ENCODE measurements around the gene ARGLU1.

The ARGLU1 gene

DNA sequence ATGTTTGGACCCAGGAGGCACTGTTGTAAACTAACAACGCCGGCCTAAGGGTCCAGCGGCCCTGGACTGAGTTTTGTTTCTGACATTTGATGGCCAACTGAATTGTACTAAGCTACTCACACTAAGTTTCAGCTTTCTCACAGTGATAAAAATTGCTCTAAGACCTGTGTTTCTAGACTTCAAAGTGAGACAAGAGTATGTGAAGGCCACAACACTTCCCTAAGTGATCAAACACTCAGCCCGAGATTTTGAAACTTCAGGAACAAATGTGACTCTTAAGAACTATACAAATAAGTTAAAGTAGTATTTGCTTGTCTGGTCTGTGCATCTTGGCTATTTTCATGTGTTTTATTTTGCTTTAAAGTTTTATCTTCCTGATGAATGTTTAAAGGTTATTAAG is 62.6 kb downstream of the ARGLU1 start:
- H3K4me3 ChIP-seq (replicated peaks; ENCODE audit: low read depth, low read length): no peak overlapping the region
- no peak for DNase-seq (ENCODE audit: extremely low read depth, insufficient read length)
- H3K27me3 ChIP-seq (replicated peaks; ENCODE audit: control insufficient read depth, insufficient read depth, low read length): no peaks in the 10 kb centered on the region
- TF ChIP-seq, protein P1, sequence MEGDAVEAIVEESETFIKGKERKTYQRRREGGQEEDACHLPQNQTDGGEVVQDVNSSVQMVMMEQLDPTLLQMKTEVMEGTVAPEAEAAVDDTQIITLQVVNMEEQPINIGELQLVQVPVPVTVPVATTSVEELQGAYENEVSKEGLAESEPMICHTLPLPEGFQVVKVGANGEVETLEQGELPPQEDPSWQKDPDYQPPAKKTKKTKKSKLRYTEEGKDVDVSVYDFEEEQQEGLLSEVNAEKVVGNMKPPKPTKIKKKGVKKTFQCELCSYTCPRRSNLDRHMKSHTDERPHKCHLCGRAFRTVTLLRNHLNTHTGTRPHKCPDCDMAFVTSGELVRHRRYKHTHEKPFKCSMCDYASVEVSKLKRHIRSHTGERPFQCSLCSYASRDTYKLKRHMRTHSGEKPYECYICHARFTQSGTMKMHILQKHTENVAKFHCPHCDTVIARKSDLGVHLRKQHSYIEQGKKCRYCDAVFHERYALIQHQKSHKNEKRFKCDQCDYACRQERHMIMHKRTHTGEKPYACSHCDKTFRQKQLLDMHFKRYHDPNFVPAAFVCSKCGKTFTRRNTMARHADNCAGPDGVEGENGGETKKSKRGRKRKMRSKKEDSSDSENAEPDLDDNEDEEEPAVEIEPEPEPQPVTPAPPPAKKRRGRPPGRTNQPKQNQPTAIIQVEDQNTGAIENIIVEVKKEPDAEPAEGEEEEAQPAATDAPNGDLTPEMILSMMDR (IDR thresholded peaks at IDR 0.05; ENCODE audit: insufficient read depth, low read length, poor library complexity, severe bottlenecking): no peak
- no peaks in the 10 kb centered on the region for H3K36me3 ChIP-seq (ENCODE audit: control insufficient read depth, insufficient read depth, low read length)

DNA sequence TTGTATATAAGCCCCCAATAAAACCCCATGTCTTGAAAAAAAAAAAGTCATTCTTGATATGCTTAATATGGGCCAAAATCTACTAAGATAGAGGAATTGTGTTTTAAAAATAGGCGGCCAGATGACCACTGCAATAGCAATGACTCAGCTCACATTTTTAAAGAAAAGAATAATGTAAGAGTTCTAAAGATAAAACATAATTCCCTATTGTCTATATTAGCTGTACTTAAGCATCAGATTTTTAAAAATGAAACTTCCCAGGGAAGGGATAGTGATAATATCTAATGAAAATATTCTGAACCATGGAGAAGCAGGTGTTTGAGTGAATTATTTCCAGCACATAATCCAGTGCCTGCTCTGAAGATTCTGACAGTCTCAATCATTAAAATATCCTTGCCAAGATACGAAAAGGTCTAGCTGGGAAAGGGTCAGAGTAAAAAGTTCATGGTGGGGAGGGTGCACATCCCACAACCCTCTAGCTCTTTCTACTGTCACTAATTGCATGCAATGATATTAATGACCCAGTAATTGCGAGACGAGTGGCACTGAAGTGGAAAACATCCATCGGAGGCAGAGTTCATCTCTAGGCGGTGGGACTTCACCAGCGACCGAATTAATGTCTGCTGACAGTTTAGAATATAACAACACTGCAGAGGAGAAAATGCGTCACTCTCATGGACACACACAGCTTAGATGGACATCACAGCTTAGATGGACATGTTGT is 64.0 kb downstream of the ARGLU1 start:
- TF ChIP-seq, protein P1 (IDR thresholded peaks at IDR 0.05; ENCODE audit: insufficient read depth, low read length, poor library complexity, severe bottlenecking): no peak
- no peak for DNase-seq (ENCODE audit: extremely low read depth, insufficient read length)
- Histone ChIP-seq H3K27me3 (replicated peaks; ENCODE audit: control insufficient read depth, insufficient read depth, low read length) (no peaks in the 10 kb centered on the region), H3K4me3 (replicated peaks; ENCODE audit: low read depth, low read length) (no peak overlapping the region), H3K36me3 (ENCODE audit: control insufficient read depth, insufficient read depth, low read length) (no peaks in the 10 kb centered on the region)

DNA sequence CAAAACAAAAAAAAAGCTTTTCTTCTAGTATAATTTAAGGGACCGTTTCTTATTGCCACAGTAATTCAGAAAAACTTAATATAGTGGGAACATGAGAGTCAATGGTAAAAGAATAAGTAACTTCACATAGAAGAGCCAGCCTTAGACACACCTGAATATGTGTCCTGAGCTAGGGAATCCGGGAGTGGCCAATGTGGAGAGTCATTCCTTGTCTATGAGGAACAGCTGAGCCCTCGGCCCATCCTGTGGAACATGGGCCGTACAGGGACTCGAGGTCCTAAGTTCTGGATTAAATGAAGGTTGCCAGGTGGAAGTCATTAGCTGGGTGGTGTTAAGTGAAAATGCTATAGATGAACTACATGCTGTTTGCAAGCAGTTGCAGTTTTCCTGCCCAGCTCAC is 64.7 kb downstream of the ARGLU1 start:
- Histone ChIP-seq H3K4me3 (replicated peaks; ENCODE audit: low read depth, low read length) (no peak overlapping the region), H3K36me3 (ENCODE audit: control insufficient read depth, insufficient read depth, low read length) (no peaks in the 10 kb centered on the region), H3K27me3 (replicated peaks; ENCODE audit: control insufficient read depth, insufficient read depth, low read length) (no peaks in the 10 kb centered on the region)
- DNase-seq (ENCODE audit: extremely low read depth, insufficient read length): no peak
- TF ChIP-seq, protein P1 (IDR thresholded peaks at IDR 0.05; ENCODE audit: insufficient read depth, low read length, poor library complexity, severe bottlenecking): no peak

DNA sequence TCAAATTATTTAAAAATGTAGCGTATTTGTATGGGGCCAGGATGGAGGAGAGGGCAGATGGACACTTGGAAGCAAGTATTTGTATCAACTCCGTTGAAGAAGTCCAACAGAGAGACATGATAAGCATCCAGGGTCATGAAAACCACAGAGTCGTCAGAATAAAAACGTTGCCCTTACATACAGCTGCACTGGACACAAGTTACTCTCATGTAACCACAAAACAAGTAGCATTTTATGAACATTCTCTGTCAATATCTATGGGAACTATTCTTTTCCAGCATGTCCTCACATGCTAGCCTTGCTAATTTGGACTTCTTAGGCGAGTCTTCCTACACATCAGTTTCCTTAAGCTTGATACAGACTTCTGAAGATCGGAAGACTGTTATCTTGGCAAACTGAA is 67.5 kb downstream of the ARGLU1 start:
- DNase-seq (ENCODE audit: extremely low read depth, insufficient read length): no peak
- Histone ChIP-seq H3K27me3 (replicated peaks; ENCODE audit: control insufficient read depth, insufficient read depth, low read length) (no peaks in the 10 kb centered on the region), H3K36me3 (ENCODE audit: control insufficient read depth, insufficient read depth, low read length) (no peaks in the 10 kb centered on the region), H3K4me3 (replicated peaks; ENCODE audit: low read depth, low read length) (no peak overlapping the region)
- TF ChIP-seq, protein P1 (IDR thresholded peaks at IDR 0.05; ENCODE audit: insufficient read depth, low read length, poor library complexity, severe bottlenecking): no peak

DNA sequence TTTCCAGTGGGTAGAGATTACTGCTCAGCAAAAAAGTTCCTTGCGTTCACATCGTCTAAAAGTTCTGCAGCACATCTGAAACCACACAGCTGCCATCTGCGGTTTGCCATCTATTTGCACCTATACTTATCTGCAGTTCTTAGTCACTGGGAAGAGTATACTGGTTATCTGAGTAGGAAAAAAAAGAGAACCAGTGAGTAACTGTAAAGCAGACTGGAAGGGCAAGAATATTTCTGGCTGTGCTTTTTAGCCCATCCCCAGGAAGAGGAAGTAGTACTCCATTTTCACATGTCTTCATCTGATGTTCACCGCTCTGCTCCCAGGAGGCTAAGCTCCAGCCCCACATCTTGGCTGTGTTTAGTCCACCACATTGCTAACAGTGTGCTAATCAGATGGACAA is 68.0 kb downstream of the ARGLU1 start:
- H3K4me3 ChIP-seq (replicated peaks; ENCODE audit: low read depth, low read length): no peak overlapping the region
- TF ChIP-seq, protein P1 (IDR thresholded peaks at IDR 0.05; ENCODE audit: insufficient read depth, low read length, poor library complexity, severe bottlenecking): no peak
- DNase-seq (ENCODE audit: extremely low read depth, insufficient read length): peak; percentile 27
- no peaks in the 10 kb centered on the region for H3K36me3 ChIP-seq (ENCODE audit: control insufficient read depth, insufficient read depth, low read length)
- H3K27me3 ChIP-seq (replicated peaks; ENCODE audit: control insufficient read depth, insufficient read depth, low read length): no peaks in the 10 kb centered on the region

DNA sequence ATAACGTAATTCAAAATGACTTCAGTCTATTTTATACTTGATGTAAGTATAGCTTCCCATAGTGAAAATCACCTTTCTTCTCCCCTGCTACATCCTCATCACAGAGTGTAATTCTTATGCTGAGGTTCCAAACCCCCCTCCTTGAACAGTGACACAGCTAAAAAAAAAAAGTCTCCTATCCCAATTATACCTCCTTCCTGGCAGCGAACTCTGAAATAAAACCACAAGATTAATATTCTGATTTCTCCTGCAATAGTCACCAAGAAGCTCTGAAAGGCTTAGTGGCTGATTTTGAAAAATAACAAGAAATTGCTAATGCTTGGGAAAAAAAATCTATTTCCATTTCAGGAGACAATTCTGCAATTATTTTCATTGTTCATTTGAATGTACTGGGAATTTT is 68.8 kb downstream of the ARGLU1 start:
- Histone ChIP-seq H3K4me3 (replicated peaks; ENCODE audit: low read depth, low read length) (no peak overlapping the region), H3K27me3 (replicated peaks; ENCODE audit: control insufficient read depth, insufficient read depth, low read length) (no peaks in the 10 kb centered on the region), H3K36me3 (ENCODE audit: control insufficient read depth, insufficient read depth, low read length) (no peaks in the 10 kb centered on the region)
- DNase-seq (ENCODE audit: extremely low read depth, insufficient read length): no peak
- TF ChIP-seq, protein P1 (IDR thresholded peaks at IDR 0.05; ENCODE audit: insufficient read depth, low read length, poor library complexity, severe bottlenecking): no peak
